GM12875 (cell line): ENCODE measurements around the gene TLX1.

ENCODE experiments used
- H3K4me3 ChIP-seq: one replicate; pipeline ENCODE4 v1.5.1; 2011; ENCODE audit warnings: low read depth, low read length, control low read depth
- TF ChIP-seq, protein P1 (sequence below): IDR thresholded peaks from 2 replicates; pipeline ENCODE4 v1.5.1; 2011; ENCODE audit warnings: low read depth, mild to moderate bottlenecking, control low read depth, inconsistent platforms, low read length, moderate library complexity, borderline replicate concordance; ENCODE audit not compliant: insufficient read depth

Gene TLX1

DNA sequence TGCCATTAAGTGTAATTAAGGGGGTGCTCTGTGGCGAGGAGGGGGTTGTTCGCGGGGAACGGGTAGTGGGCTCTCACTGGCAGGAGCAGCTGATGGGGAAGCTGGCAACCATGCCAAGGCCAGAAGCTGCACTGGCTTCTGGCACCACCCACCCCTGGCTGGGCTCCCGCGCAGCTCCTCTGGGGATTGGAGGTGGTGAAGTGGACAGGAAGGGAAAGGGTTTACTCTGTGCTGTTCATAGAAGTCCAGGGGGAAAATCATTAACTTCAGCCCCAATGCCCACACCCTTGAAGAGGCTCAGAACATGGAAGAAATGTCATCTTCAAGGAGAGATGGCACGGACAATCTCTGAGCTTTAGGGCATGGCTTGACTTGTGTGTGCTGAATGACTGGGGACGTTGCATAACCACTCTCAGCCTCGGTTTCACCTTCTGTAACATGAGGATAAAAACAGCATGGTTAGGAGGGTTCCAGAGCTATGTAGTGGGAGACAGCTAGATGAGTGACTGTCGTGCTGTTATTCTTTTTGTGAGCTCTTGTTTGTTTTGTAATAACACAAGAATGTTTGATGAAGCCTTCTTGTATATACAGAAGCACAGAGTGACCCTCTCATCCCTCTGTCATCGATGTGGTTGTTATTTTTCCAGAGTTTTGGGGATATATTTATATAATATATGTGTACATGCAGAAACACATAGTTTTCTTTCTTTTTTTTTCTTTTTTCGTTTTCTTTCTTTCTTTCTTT is 39.4 kb upstream of the TLX1 start:
- no peak overlapping the region for H3K4me3 ChIP-seq
- TF ChIP-seq, protein P1, sequence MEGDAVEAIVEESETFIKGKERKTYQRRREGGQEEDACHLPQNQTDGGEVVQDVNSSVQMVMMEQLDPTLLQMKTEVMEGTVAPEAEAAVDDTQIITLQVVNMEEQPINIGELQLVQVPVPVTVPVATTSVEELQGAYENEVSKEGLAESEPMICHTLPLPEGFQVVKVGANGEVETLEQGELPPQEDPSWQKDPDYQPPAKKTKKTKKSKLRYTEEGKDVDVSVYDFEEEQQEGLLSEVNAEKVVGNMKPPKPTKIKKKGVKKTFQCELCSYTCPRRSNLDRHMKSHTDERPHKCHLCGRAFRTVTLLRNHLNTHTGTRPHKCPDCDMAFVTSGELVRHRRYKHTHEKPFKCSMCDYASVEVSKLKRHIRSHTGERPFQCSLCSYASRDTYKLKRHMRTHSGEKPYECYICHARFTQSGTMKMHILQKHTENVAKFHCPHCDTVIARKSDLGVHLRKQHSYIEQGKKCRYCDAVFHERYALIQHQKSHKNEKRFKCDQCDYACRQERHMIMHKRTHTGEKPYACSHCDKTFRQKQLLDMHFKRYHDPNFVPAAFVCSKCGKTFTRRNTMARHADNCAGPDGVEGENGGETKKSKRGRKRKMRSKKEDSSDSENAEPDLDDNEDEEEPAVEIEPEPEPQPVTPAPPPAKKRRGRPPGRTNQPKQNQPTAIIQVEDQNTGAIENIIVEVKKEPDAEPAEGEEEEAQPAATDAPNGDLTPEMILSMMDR = no peak

- H3K4me3 ChIP-seq = no peak overlapping the region
- TF ChIP-seq, protein P1 = no peak
These were observed 38.2 kb upstream of the TLX1 start for GRCh38 chr10:101092881-101093354.

DNA sequence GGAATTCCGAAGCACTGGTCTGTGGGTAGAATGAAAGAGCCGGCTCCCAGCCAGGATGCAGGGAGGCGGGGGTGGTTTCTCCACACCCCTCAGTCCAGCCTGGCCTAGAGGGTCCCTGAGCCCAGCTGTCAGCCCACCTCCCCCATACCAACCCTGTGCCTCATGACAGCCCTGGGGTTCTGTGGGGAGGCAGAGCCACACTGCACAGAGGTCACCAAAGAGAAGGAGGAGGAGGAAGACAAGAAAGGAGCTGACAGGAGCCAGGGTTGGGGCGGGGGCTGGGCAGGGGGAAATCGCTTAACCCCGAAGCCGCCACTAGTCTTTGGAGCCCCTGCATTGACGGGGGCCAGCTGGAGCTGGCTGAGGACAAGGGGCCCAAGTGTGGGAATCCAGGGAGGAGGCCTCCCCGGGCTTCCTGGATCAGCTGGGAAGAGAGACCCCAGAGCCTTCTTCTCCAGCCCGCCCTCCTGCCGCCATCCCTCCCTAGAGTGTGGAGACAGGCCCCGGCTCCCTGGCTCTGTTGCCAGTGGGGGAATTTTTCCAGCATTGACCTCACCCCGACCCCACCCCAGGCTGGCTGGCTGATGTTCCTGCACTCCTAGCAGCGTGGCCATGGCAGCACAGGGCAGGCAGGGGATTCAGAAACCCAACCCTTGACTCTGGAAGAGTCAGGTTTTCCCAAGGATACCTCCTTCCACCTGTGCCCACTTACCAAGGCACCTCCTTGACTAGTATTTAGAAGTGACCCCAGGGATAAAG is 36.8 kb upstream of the TLX1 start:
- no peak overlapping the region for H3K4me3 ChIP-seq
- TF ChIP-seq, protein P1 = no peak

- H3K4me3 ChIP-seq = no peak overlapping the region
- TF ChIP-seq, protein P1 = no peak
These were observed 36.1 kb upstream of the TLX1 start for GRCh38 chr10:101095004-101095403.

DNA sequence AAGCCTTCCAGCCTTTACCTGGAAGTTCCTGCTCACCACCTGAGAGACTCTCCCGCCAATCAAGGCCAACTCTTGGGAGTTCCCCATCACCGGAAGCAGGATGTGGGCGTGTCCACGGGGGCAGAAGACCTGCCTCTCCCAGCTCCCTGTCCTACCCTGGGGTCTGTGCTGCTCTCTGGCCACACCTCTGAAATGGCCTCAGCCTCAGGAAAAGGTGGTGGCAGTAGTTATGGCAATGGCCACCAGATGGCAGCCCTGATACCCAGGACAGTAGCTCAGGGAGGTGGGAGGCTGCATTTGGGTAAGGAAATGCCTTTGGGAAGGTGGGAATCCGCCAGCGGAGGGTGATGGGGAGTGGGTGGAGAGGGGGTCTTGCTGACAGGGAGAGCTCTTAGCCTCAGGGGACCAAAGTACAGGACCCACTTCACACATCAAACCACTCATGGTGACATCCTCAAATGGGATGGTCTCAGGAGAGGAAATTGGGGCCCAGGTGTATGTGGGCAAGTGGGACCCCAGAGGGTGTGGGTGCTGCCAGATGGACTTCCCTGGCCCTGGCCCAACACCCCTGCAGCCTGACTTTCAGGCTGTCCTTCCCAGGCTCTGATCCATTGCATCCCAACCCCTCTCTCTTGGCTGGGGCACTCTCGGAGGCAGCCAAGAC is 35.4 kb upstream of the TLX1 start:
- H3K4me3 ChIP-seq = no peak overlapping the region
- TF ChIP-seq, protein P1 = peak; percentile 84

- TF ChIP-seq, protein P1 = no peak
- no peak overlapping the region for H3K4me3 ChIP-seq
These were observed 34.7 kb upstream of the TLX1 start for GRCh38 chr10:101096378-101096777.
